Uterus (tissue), 2 donors: ENCODE measurements around the gene IL21.

Source experiments
- POLR2A ChIP-seq, 2 donors: fragments of 450-650 bp; IDR thresholded peaks; one replicate each; pipeline ENCODE4 v1.6.1; 2016; ENCODE audit warnings: antibody characterized with exemption in 2 of 2, mild to moderate bottlenecking in 1 of 2, moderate library complexity in 1 of 2
- TF ChIP-seq, protein P1 (sequence below), 4 experiments: fragments of 200-600 bp in 2 of 4; fragments of 450-650 bp in 2 of 4; sonication (generic) in 2 of 4; IDR thresholded peaks; one replicate each; pipeline ENCODE4 v1.5.1; 2016 to 2019; ENCODE audit warnings: antibody characterized with exemption in 4 of 4, mild to moderate bottlenecking in 2 of 4, moderate library complexity in 1 of 4

DNA sequence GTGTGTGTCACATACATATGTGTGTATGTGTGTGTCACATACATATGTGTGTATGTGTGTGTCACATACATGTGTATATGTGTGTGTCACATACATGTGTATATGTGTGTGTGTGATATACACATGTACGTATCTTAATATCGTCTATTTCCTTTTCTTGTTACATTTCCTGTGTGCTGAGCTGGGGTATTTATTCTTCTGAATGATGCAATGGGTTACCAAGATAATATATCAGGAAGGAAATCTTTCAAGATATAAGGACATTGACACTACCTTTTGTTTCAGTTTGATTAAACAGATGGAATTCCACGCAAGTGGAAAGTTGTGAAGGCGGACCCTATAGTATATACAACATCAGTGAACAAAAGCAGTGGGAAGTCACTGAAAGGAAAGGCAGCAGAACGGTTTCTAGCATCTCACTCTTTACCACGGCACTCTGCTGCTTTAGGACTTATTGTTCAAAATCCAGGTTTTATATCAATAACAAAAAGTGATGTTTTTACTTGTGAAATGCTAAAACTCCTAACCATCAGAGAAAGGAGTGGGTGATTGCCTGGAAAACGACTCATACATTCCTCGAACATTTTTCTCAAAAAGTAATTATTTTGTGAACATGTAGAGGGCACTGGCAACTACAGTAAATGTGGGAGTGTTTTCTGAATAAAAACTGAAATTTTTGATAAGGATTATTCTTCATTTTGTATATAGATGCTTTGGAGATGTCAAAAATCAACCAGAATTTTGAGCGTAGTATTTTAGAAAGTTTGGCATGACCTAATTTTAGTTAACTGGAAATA is 43.1 kb upstream of the IL21 start:
- TF ChIP-seq, protein P1, sequence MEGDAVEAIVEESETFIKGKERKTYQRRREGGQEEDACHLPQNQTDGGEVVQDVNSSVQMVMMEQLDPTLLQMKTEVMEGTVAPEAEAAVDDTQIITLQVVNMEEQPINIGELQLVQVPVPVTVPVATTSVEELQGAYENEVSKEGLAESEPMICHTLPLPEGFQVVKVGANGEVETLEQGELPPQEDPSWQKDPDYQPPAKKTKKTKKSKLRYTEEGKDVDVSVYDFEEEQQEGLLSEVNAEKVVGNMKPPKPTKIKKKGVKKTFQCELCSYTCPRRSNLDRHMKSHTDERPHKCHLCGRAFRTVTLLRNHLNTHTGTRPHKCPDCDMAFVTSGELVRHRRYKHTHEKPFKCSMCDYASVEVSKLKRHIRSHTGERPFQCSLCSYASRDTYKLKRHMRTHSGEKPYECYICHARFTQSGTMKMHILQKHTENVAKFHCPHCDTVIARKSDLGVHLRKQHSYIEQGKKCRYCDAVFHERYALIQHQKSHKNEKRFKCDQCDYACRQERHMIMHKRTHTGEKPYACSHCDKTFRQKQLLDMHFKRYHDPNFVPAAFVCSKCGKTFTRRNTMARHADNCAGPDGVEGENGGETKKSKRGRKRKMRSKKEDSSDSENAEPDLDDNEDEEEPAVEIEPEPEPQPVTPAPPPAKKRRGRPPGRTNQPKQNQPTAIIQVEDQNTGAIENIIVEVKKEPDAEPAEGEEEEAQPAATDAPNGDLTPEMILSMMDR (IDR thresholded peaks at IDR 0.05): no peak
- no peak for TF ChIP-seq POLR2A (IDR thresholded peaks at IDR 0.05)
